BE2C (cell line): Measurements from ENCODE around the gene ZFYVE28.
A peak's percentile ranks its signal among the peaks of the same experiment; 100 is the strongest.

Experiments used
- DNase-seq: peaks from one replicate; pipeline ENCODE4 v3.0.0-alpha.2; 2020
- H3K27me3 ChIP-seq: fragments of 250-450 bp; sonication (Bioruptor Pico); 2 replicates; pipeline ENCODE4 v1.5.1; 2020; ENCODE audit warnings: mild to moderate bottlenecking
- H3K36me3 ChIP-seq: fragments of 250-450 bp; sonication (Bioruptor Pico); 2 replicates; pipeline ENCODE4 v1.5.1; 2020; ENCODE audit warnings: mild to moderate bottlenecking
- H3K4me1 ChIP-seq: fragments of 250-450 bp; sonication (Bioruptor Pico); 2 replicates; pipeline ENCODE4 v1.5.1; 2020
- H3K4me3 ChIP-seq: 2 replicates; pipeline ENCODE4 v1.5.1; 2011; ENCODE audit warnings: low read depth, low read length
- H3K9me3 ChIP-seq: fragments of 250-450 bp; sonication (Bioruptor Pico); 2 replicates; pipeline ENCODE4 v1.5.1; 2020
- CTCF ChIP-seq: IDR thresholded peaks from 2 replicates; pipeline ENCODE4 v1.5.1; 2012; ENCODE audit warnings: mild to moderate bottlenecking, low read depth, low read length

The ZFYVE28 gene

DNA sequence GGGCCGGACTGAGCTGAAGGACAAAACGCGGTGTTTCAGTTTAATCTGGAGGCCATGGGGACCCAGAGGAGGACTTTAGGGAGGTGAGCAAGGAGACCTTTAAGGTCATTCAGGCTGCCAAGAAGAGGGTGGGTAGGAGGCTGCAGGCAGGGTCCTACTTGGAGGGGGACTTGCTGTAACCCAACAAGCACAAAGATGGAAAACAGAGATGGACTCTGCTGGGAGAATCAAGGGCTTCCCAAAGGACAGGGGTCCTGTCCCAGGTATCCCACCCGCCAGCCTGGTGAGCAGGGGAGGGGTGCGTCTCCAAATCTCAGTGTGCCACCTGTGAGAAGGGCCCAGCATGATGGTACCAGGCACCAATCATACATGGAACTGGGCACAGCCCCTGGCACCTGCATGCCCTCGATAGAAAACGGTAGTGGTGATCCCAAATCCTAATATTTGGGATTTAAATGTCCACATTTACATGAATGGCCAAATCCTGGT is 172.6 kb downstream of the ZFYVE28 start:
- DNase-seq = no peak
- no peaks in the 10 kb centered on the region for H3K9me3 ChIP-seq

DNA sequence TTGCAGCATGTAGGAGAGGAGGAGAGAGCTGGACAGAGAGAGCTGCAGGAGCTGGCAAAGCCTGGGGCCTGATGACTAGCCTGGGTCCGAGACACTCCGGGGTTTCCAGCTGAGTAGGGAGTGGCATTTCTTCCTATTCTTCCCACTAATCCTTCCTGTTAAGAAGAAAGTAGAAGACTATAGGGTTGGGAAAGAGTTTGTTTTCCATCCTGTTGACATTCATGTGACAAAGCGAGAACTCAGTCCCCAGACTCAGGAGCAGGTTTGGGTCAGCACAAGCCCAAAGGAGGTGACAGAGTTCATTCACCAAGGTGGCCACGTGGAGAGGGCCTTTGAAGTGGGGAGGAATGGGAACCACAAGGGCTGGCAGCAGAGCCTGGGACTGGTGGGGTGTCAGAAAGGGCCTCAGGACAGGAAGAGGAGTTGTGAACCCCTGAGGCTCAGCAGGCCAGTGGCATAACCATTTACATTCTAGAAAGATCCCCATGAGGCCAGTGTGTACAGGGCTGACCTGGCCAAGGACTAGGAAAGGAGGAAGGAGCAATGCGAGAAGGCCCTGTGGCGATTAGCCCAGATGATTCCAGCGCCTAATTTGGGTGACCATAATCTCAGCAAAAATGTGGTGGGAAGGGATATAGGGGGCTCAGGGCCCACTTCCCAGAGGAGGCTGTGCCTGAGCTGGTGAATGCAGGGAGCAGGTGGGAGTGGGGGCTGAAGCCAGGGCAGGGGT is 173.2 kb downstream of the ZFYVE28 start:
- Histone ChIP-seq H3K9me3 (no peaks in the 10 kb centered on the region), H3K4me1 (no peaks in the 10 kb centered on the region), H3K27me3 (no peaks in the 10 kb centered on the region), H3K36me3 (peaks cover 9% of the 10 kb centered on the region), H3K4me3 (no peak overlapping the region)
- TF ChIP-seq CTCF = no peak
- no peak for DNase-seq

More for the DNA sequence above, 172.6 kb downstream of the ZFYVE28 start:
- no peaks in the 10 kb centered on the region for H3K4me1 ChIP-seq
- H3K27me3 ChIP-seq = no peaks in the 10 kb centered on the region
- H3K4me3 ChIP-seq = no peak overlapping the region
- TF ChIP-seq CTCF = no peak
- peaks cover 13% of the 10 kb centered on the region for H3K36me3 ChIP-seq

GRCh38 chr4:2243681-2244380 is 174.6 kb downstream of the ZFYVE28 start:
- Histone ChIP-seq H3K4me3 (no peak overlapping the region), H3K9me3 (no peaks in the 10 kb centered on the region), H3K4me1 (peaks cover under 1% of the 10 kb centered on the region; the same call in 1 of the 2 replicates), H3K27me3 (no peaks in the 10 kb centered on the region), H3K36me3 (peaks cover 9% of the 10 kb centered on the region)
- TF ChIP-seq CTCF = peak; percentile 62
- peak; percentile 67 for DNase-seq

- H3K27me3 ChIP-seq = no peaks in the 10 kb centered on the region
These were observed 176.8 kb downstream of the ZFYVE28 start, which contains the start of the genes HAUS3 and POLN for GRCh38 chr4:2241410-2242353. Gene HAUS3 (minus strand): TSS chr4:2242121. CDS start chr4:2240946, 1,175 bp downstream. Gene POLN (minus strand): TSS chr4:2242121. CDS start chr4:2229231, 12,890 bp downstream.

DNA sequence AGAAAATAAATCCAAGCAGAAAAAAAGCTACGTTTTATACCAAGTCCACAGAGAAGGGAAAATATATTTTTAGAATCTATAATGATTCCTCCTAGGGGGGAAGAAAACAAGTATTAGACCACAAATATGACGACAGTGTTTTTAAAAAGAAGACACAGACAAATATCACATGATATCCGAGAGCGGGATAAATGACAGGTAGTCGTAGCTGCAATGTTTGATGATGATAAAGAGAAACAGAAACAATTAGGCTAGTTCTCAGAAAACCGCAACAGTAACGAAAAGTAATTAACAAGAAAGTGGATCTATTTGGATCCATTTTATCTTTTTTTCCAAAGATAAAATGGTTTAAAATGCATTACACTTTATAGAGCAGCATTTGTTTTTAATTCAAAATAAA is 177.4 kb downstream of the ZFYVE28 start:
- DNase-seq = no peak
- H3K4me1 ChIP-seq = peaks cover 3% of the 10 kb centered on the region; the same call in 1 of the 2 replicates
- TF ChIP-seq CTCF = no peak
- H3K4me3 ChIP-seq = peak overlapping the region; percentile 92
- peaks cover 21% of the 10 kb centered on the region for H3K36me3 ChIP-seq
- H3K27me3 ChIP-seq = no peaks in the 10 kb centered on the region
- H3K9me3 ChIP-seq = no peaks in the 10 kb centered on the region

More at GRCh38 chr4:2241410-2242353, 176.8 kb downstream of the ZFYVE28 start, which contains the start of the genes HAUS3 and POLN:
- peaks cover 3% of the 10 kb centered on the region; the same call in 1 of the 2 replicates for H3K4me1 ChIP-seq
- TF ChIP-seq CTCF = 0 out of 2 replicates have a peak, but pooled peaks have one; percentile 3
- peak within 1 kb of the TSS; percentile 92 for H3K4me3 ChIP-seq
- peak; percentile 99 for DNase-seq
- no peaks in the 10 kb centered on the region for H3K9me3 ChIP-seq
- H3K36me3 ChIP-seq = peaks cover 18% of the 10 kb centered on the region
